ENCODE data around the gene TBX6. TPM values are rescaled to one million over a fixed set of nuclear protein-coding genes. Genes with fewer than 3 reads are reported as not detected.

TBX6 gene
- total RNA-seq, 1 donor from 2014 or later: 2.7 TPM

- DNase-seq (ENCODE audit: low spot score in 2 of 2, unreplicated experiment in 2 of 2): peak in 1 of 2 experiments; percentile 55
Observed at GRCh38 chr16:30063893-30064728, 27.6 kb downstream of the TBX6 start.

DNA sequence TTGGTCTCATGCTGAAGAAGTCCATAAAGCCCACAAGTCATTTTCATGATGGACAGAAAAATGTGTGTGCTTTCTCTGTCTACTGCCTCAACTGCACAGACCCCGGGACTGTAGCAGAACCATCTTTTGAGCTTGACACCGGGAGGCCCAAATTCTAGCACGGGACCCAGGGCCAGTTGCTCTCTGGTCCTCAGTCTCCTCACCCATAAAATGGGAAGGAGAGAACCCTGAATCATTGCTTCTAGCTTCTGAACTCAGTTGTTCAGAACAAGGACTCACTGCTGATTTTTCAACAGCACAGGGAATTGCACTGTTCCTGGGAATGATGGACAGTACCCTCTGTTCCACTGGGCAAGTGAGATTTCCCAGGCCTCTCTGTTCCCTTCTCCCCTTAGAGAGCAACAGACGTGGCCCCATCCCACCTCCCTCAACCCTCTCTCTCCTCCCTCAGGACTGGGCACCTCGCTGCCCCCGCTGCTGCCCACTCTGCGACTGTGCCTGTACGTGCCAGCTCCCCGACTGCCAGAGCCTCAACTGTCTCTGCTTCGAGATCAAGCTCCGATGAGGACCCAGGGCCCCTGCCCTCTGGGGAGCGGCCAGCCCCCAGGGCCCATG is 28.3 kb downstream of the TBX6 start:
- peak overlapping the region; percentile 99 for H3K27ac Mint-ChIP-seq
- H3K9me3 Mint-ChIP-seq: no peaks in the 10 kb centered on the region
- peaks cover 40% of the 10 kb centered on the region for H3K4me1 Mint-ChIP-seq
- H3K36me3 Mint-ChIP-seq: peaks cover 10% of the 10 kb centered on the region
- TF ChIP-seq, protein P1, sequence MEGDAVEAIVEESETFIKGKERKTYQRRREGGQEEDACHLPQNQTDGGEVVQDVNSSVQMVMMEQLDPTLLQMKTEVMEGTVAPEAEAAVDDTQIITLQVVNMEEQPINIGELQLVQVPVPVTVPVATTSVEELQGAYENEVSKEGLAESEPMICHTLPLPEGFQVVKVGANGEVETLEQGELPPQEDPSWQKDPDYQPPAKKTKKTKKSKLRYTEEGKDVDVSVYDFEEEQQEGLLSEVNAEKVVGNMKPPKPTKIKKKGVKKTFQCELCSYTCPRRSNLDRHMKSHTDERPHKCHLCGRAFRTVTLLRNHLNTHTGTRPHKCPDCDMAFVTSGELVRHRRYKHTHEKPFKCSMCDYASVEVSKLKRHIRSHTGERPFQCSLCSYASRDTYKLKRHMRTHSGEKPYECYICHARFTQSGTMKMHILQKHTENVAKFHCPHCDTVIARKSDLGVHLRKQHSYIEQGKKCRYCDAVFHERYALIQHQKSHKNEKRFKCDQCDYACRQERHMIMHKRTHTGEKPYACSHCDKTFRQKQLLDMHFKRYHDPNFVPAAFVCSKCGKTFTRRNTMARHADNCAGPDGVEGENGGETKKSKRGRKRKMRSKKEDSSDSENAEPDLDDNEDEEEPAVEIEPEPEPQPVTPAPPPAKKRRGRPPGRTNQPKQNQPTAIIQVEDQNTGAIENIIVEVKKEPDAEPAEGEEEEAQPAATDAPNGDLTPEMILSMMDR (IDR thresholded peaks at IDR 0.05; ENCODE audit: unreplicated experiment): no peak
- peak overlapping the region; percentile 87 for H3K4me3 Mint-ChIP-seq
- no peaks in the 10 kb centered on the region for H3K27me3 Mint-ChIP-seq (ENCODE audit: low read depth)
- DNase-seq (ENCODE audit: low spot score in 2 of 2, unreplicated experiment in 2 of 2): no peak

More at GRCh38 chr16:30063893-30064728, 27.6 kb downstream of the TBX6 start:
- peaks cover 43% of the 10 kb centered on the region for H3K4me1 Mint-ChIP-seq
- H3K27me3 Mint-ChIP-seq (ENCODE audit: low read depth): no peaks in the 10 kb centered on the region
- TF ChIP-seq, protein P1 (IDR thresholded peaks at IDR 0.05; ENCODE audit: unreplicated experiment): no peak
- peak overlapping the region; percentile 87 for H3K4me3 Mint-ChIP-seq
- H3K36me3 Mint-ChIP-seq: peaks cover 11% of the 10 kb centered on the region
- peak overlapping the region; percentile 99 for H3K27ac Mint-ChIP-seq
- H3K9me3 Mint-ChIP-seq: no peaks in the 10 kb centered on the region

GRCh38 chr16:30060836-30061554 is 30.7 kb downstream of the TBX6 start:
- H3K4me1 Mint-ChIP-seq: peaks cover 24% of the 10 kb centered on the region
- peak overlapping the region; percentile 90 for H3K27ac Mint-ChIP-seq
- no peaks in the 10 kb centered on the region for H3K27me3 Mint-ChIP-seq (ENCODE audit: low read depth)
- TF ChIP-seq, protein P1 (IDR thresholded peaks at IDR 0.05; ENCODE audit: unreplicated experiment): no peak
- no peaks in the 10 kb centered on the region for H3K9me3 Mint-ChIP-seq
- no peak for DNase-seq (ENCODE audit: low spot score in 2 of 2, unreplicated experiment in 2 of 2)
- no peak overlapping the region for H3K4me3 Mint-ChIP-seq
- H3K36me3 Mint-ChIP-seq: peaks cover 3% of the 10 kb centered on the region

DNA sequence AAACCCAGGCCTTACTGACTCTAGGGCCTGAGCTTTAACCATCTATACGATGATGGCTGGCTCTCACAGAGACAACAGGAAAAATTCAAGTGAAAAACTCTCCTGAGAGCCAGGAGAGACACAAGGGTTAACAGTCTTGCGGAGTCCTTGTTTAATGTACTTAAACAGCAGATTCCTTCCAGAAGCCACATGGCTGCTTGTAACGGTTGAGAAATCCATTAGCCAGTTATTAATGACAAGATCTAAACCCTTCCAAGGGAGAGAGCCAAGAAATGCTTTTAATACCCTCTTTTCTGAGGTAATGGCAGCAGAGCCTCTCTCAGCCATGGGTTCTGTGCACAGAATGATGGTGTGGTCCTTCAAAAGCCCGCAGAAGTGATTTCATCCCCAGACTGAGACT is 31.4 kb downstream of the TBX6 start:
- Mint-ChIP-seq H3K4me1 (peaks cover 24% of the 10 kb centered on the region), H3K27me3 (ENCODE audit: low read depth) (no peaks in the 10 kb centered on the region), H3K4me3 (no peak overlapping the region), H3K36me3 (peaks cover 3% of the 10 kb centered on the region), H3K27ac (peak overlapping the region; percentile 90), H3K9me3 (no peaks in the 10 kb centered on the region)
- DNase-seq (ENCODE audit: low spot score in 2 of 2, unreplicated experiment in 2 of 2): no peak
- TF ChIP-seq, protein P1 (IDR thresholded peaks at IDR 0.05; ENCODE audit: unreplicated experiment): no peak

DNA sequence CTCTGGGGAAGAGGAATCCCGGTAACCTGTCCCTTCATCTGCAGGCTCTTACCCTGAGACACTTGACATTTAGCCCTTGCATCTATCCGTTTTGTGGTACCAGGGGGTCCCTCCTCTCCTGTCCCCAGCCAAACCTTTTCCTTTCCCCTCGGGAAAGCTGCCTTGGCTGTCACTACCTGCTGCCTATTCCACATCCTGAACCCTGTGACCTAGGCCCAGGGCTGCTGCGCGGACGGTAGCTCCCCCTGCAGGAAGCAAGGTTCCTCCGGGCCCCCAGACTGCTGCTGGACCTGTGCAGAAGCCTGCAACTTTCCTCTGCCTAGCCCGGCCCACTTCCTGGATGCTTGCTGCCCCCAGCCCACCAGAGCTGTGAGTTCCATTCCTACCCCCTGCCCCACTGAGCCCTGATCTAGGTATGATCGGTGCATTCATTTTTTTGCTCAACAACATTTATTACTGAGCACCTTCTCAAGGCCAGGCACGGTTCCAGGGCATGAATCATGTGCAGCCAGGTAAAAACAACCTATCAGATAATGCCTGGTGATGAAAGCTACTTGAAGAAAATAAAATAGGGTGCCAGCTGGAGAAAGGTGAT is 36.7 kb downstream of the TBX6 start:
- Mint-ChIP-seq H3K27me3 (ENCODE audit: low read depth) (no peaks in the 10 kb centered on the region), H3K9me3 (no peaks in the 10 kb centered on the region), H3K4me3 (peak overlapping the region; percentile 85), H3K27ac (no peak overlapping the region), H3K4me1 (peaks cover 18% of the 10 kb centered on the region), H3K36me3 (peaks cover 3% of the 10 kb centered on the region)
- TF ChIP-seq, protein P1 (IDR thresholded peaks at IDR 0.05; ENCODE audit: unreplicated experiment): peak; percentile 17
- DNase-seq (ENCODE audit: low spot score in 2 of 2, unreplicated experiment in 2 of 2): no peak

Measured in mesothelial cell of epicardium (in vitro differentiated cells).